NCI-H128 (cell line): ENCODE measurements around the gene CBL.
A peak's percentile ranks its signal among the peaks of the same experiment; 100 is the strongest.

Experiments used
- DNase-seq: peaks from one replicate; lab custom pipeline; 2025; ENCODE audit not compliant: unreplicated experiment; lab: John Stamatoyannopoulos, UW

CBL gene

GRCh38 chr11:119329320-119329719, 123.2 kb downstream of the CBL start:
- DNase-seq: no peak

- DNase-seq: no peak
Observed at GRCh38 chr11:119330237-119330636, 124.1 kb downstream of the CBL start.

GRCh38 chr11:119332111-119332765, 126.1 kb downstream of the CBL start:
- no peak for DNase-seq

- peak; percentile 93 for DNase-seq
Observed at GRCh38 chr11:119334174-119334930, 128.2 kb downstream of the CBL start, which contains the start of gene RNF26. Gene RNF26 (plus strand): TSS chr11:119334527. CDS start chr11:119335123, 596 bp downstream.

- no peak for DNase-seq
Observed at GRCh38 chr11:119335091-119335654, 129.0 kb downstream of the CBL start.

- no peak for DNase-seq
Observed at GRCh38 chr11:119335655-119336543, 129.8 kb downstream of the CBL start.

GRCh38 chr11:119336744-119337469, 130.8 kb downstream of the CBL start:
- no peak for DNase-seq

- DNase-seq: no peak
Observed at GRCh38 chr11:119337581-119338317, 131.6 kb downstream of the CBL start.

GRCh38 chr11:119338318-119338890, 132.3 kb downstream of the CBL start:
- no peak for DNase-seq

GRCh38 chr11:119338965-119339588, 132.9 kb downstream of the CBL start:
- no peak for DNase-seq

GRCh38 chr11:119339589-119340334, 133.6 kb downstream of the CBL start:
- DNase-seq: no peak

- no peak for DNase-seq
Observed at GRCh38 chr11:119340335-119341221, 134.4 kb downstream of the CBL start, which contains the start of gene C1QTNF5. Gene C1QTNF5 (minus strand): TSS chr11:119340883. CDS start chr11:119340397, 486 bp downstream.

- DNase-seq: no peak
Observed at GRCh38 chr11:119341222-119342022, 135.3 kb downstream of the CBL start.

GRCh38 chr11:119342023-119342300, 135.8 kb downstream of the CBL start:
- no peak for DNase-seq

GRCh38 chr11:119342362-119343130, 136.4 kb downstream of the CBL start:
- DNase-seq: no peak

- no peak for DNase-seq
Observed at GRCh38 chr11:119343726-119344125, 137.6 kb downstream of the CBL start.
